ENCODE data around the gene FNIP1.

DNA sequence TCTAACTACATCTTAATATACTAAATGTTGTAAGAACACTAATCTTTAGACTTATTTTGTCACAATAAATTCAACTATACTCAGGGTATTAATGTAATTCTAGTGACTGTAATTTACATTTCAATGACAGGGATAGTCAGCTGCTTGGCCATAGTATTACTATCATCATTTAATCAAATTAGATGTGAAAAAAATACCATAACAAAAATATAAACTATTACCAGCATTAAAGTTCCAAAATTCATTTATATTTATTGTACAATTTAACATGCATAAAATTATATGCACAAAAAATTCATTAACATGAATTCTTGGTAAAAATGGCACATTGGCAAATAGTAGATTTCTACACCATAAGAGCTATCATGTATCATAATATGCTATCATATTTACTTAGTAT is 28.9 kb downstream of the FNIP1 start:
- TF ChIP-seq CTCF (IDR thresholded peaks at IDR 0.05) (no peak), POLR2A (IDR thresholded peaks at IDR 0.05) (no peak)
